SK-N-SH treated with all-trans-retinoic acid at 6 μM for 48 hours (cell line): ENCODE measurements around the gene TSC1.

ENCODE experiments used
- ZFP3 ChIP-seq: fragments of 250-450 bp; sonication (Bioruptor Pico); IDR thresholded peaks from 2 replicates; pipeline ENCODE4 v1.5.0; 2020; ENCODE audit warnings: mild to moderate bottlenecking, moderate library complexity
- TF ChIP-seq, protein P1 (sequence below): fragments of 250-450 bp; sonication (Bioruptor Pico); IDR thresholded peaks from 2 replicates; pipeline ENCODE4 v1.8.0; 2020; ENCODE audit warnings: mild to moderate bottlenecking, moderate library complexity, borderline replicate concordance

DNA sequence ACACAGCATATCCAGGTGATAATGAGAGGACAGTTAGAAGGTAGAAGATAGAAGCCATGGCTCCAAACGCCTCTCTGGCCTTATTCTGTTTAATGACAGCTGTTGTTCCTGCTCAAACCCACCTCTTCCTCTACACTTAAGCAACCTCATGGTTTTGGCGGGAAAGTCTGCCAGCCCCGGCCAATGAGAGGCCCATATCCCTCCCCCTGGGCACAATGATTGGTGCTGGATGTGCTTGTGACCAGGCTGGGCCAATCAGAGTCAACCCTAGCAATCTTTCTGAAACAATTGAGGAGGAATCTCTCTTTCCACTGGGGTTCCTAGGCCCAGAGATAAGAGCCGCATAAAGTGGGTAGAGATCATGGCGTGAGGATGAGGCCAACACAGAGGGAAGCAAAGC is 29.3 kb upstream of the TSC1 start:
- TF ChIP-seq, protein P1, sequence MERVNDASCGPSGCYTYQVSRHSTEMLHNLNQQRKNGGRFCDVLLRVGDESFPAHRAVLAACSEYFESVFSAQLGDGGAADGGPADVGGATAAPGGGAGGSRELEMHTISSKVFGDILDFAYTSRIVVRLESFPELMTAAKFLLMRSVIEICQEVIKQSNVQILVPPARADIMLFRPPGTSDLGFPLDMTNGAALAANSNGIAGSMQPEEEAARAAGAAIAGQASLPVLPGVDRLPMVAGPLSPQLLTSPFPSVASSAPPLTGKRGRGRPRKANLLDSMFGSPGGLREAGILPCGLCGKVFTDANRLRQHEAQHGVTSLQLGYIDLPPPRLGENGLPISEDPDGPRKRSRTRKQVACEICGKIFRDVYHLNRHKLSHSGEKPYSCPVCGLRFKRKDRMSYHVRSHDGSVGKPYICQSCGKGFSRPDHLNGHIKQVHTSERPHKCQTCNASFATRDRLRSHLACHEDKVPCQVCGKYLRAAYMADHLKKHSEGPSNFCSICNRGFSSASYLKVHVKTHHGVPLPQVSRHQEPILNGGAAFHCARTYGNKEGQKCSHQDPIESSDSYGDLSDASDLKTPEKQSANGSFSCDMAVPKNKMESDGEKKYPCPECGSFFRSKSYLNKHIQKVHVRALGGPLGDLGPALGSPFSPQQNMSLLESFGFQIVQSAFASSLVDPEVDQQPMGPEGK (CRISPR knock-in tag), result no peak
- TF ChIP-seq ZFP3, result no peak
